ENCODE measurements around the gene GNG5.
"Not testable (repeated sequence)": the region's sequence is repeated elsewhere in the genome, so short reads cannot be mapped to it uniquely, and the experiment has no call there.

Gene GNG5

DNA sequence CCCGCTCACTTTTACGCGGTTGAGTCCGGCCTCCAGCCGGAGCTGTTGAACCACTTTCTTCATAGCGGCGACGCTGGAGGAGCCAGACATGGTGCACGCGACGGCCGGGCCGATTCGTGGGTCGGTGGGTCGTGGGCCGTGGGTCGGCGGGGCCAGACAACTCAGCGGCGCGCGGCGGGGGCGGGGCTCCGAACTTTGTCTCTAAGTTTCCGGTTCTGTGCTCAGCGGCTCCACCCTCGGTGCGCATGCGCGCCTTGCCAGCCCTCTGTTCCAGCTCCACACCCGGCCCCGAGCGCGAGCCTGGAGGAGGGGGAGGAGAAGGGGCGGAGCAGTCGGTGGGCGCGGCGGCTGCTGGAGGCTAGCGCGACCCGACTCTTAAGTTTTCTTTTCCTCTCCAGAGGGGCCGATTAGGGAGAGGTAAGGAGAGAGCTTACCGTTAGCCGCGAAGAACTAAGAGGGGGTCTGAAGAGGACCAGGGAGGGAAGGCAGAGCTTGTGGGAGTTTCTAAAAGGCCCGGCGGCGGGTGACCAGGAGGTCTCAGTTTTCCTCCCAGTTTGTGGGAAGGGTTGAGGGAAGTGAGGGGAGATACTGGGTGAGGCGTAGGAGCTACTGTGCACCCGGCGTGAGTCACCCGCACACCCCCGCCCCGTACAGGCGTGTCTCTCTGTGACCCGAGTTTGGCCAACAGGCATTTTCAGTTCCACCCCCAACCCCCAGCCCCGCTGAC is at the start of gene GNG5, which contains the start of gene SPATA1:
TSS of gene GNG5 (minus strand) at position 580 of the 727 bp plus-strand sequence. CDS start at position 90, 490 bp downstream.
TSS of gene SPATA1 (plus strand) at position 385 of the 727 bp plus-strand sequence. CDS start 9,974 bp downstream, outside the sequence.
- peak; percentile 99 for DNase-seq

DNA sequence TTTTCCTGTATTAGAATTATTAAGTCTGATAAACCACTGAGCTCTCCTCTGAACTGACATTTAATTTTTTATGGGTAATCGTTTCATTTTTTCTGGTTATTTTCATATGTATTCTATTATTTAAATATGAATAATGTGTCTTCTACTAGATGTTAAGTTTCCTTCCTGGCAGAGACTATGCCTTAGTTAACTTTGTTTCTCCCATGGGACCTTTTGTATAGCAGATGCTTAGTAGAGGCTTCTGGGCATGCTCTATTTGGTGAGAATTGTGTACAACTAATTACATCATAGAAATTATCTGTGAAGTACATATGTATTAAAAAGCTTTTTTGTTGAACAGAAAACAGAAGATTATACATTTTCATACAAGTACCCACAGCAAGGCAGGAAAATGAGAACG is 44.4 kb upstream of the GNG5 start:
- DNase-seq: no peak

GRCh38 chr1:84541679-84542078 is 35.3 kb upstream of the GNG5 start:
- no peak for DNase-seq

GRCh38 chr1:84540759-84541158 is 34.4 kb upstream of the GNG5 start:
- DNase-seq: no peak

- DNase-seq: no peak
Observed at GRCh38 chr1:84539972-84540371, 33.6 kb upstream of the GNG5 start.

DNA sequence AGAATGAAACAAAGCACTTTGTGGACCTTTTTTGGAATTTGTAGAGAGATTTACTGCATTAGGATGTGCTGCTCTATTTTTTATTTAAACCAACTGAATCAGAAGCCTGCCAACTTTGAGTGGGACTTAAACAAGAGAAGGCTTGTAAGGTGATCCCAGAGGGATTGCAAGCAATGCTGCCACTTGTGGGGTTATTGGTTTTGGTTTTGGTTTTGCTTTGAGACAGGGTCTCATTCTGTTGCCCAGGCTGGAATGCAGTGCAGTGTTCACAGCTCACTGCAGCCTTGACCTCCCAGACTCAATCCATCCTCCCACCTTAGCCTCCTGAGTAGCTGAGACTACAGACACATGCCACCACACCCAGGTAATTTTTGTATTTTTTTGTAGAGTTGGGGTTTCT is 32.2 kb upstream of the GNG5 start:
- no peak for DNase-seq

- DNase-seq: no peak
Observed at GRCh38 chr1:84525779-84526178, 19.4 kb upstream of the GNG5 start.

DNA sequence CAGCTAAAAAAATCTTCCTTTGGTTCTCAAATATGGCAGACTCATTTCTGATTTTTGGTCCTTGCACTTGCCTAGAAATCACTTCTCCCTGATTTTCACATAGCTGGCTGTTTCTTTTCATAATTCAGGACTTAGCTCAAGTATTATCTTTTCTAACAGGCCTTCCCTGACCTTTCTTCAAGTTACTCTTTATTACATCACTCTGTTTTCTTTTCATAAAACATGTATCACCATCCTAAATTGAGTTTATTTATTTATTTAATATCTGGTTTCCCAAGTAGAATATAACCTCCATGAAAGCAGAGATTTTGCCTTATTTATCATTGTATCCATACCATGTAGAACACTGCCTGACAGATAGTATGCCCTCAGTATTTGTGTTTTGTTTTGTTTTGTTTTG is 18.2 kb upstream of the GNG5 start:
- DNase-seq: no peak

DNA sequence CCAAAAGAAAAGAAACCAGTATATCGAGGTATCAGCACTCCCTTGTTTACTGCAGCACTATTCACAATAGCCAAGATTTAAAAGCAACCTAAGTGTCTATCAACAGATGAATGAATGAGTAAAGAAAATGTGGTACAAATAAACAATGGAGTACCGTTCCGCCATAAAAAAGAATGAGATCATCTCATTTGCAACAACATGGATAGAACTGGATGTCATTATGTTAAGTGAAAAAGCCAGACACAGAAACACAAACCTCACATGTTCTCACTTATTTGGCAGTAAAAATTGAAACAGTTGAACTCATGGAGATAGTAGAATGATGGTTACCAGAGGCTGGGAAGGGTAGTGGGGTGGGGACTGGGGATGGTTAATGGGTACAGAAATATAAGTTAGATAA is 4.3 kb upstream of the GNG5 start:
- DNase-seq: no peak

- no peak for DNase-seq
Observed at GRCh38 chr1:84510165-84510564, 3.8 kb upstream of the GNG5 start.

DNA sequence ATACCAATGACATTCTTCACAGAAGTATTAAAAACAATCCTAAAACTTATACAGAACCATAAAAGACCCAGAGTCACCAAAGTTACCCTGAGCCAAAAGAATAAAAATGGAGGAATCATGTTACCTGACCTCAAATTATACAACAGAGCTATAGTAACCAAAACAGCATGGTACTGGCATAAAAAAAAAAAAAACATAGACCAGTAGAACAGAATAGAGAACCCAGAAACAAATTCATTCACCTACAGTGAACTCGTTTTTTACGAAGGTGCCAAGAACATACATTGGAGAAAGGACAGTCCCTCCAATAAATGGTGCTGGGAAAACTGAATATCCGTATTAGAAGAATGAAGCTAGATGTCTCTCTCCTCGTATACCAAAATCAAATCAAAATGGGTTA is 2.6 kb upstream of the GNG5 start:
- no peak for DNase-seq

GRCh38 chr1:84508510-84508909 is 2.1 kb upstream of the GNG5 start:
- no peak for DNase-seq

DNA sequence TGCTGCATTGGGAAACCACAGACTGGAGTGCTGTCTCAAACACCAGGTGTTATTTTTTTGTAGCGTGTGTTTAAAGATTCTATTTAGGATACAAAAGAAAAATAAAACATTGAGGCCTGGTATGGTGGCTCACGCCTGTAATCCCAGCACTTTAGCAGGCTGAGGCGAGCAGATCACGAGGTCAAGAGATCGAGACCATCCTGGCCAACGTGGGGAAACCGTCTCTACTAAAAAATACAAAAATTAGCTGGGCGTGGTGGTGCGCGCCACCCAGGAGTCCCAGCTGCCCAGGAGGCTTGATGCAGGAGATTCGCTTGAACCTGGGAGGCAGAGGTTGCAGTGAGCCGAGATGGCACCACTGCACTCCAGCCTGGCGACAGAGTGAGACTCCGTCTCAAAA is 1.5 kb upstream of the GNG5 start:
- DNase-seq: not testable (repeated sequence)

- DNase-seq: peak; percentile 58
Observed at GRCh38 chr1:84506729-84507453, 510 bp upstream of the GNG5 start.

GRCh38 chr1:84505493-84506001 is 834 bp downstream of the GNG5 start:
- DNase-seq: peak; percentile 92

GRCh38 chr1:84504580-84505492 is 1.5 kb downstream of the GNG5 start:
- DNase-seq: peak; percentile 66

DNA sequence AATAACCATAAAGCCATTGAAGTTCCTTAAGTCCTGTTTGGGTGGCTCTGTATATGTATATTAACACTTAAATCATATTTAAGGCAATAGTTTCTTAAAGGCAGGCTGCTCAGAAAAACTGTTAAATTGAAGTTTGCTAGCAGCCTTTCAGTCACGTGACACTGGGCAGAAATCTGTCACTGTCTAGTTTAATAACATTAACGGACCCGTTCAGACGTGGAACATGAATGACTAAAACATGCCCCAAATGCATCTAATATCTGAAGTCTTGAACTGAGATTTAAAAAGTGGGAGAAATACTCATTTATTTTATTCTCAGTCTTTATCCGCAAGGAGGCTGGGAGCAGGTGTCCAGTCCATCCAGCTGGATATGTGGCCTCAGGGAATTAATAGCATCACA is 3.5 kb downstream of the GNG5 start:
- no peak for DNase-seq

DNA sequence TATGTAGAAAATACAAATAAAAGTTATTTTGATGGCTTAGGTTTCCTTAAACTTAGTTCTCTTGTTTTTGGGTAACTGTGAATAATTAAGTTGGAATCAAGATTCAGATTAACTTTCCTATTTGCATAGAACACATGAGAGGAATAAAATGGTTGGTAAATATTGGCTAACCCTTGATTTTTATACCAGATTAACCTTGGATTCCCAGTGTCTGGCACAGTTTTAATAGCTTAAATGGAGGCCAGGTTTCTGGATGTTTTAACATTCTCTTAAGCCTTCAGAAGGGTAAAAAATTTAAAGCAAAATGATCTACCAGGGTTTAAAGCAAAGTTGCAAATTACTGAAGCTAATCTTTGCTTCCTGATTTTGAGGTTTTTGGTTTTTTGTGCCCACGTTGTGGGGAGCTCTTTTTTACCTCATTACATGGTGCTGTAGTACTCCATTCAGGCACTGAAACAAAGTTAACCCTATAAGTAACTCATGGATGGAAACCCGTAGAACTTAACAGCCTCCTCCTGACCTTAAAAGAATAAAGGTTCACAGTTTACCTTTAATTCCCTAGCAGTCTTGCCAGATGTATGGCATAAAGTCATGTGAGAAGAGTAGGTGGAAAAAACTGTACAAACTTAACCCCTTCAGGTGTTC is 8.6 kb downstream of the GNG5 start:
- no peak for DNase-seq

GRCh38 chr1:84496498-84496897 is 9.9 kb downstream of the GNG5 start:
- DNase-seq: no peak

DNA sequence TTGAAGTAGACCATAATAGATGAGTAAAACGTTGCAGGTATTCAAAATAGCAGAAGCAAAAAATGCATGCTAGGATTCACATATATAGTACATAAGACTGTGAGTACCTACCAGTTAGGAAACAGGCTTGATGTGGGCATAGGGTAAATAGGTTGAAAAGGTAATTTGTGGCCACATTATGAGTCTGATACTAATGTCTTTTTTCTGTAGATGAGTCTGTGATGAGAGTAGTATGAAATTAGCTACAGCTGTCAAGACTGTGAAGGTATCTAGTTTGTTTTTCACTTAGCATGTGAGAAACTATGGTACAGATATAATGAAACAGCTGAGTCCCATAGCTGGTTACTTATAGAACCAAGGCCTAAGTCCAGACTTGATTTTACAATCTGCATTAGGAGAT is 12.6 kb downstream of the GNG5 start:
- no peak for DNase-seq

- no peak for DNase-seq
Observed at GRCh38 chr1:84492726-84493125, 13.7 kb downstream of the GNG5 start.

DNA sequence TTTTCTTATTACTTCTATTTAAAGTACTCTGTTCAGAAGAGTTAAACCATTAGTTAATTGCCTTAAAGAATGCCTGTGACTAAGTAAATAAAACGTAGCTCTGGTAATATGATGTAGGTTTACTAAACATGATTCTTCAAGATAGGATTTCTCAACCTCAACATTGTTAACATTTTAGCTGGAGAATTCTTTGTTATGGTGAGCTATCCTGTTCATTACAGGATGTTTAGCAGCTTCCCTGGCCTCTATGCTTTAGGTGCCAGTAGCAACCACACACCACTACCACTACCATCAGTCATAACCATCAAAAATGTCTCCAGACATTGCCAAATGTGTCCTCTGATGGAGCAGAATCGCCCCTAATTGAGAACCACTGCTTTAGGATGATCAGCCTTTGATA is 16.6 kb downstream of the GNG5 start:
- no peak for DNase-seq

DNA sequence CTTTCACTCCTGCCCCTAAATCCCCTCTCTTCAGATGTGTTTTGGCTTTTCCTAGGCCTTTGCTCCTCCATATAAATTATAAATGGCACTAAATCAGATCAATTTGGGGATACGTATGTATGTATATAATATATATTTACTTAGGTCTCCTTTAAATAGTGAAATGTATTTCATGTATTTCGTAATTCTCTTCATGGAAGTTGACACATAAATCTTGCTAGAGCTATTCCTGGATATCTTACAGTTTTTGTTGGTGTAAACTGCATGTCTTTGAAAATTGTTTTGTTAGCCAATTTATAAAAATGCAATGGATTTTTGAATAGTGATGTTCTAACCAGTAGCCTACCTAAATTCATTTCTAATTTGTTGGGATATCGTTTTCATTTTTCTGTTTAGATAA is 18.3 kb downstream of the GNG5 start:
- no peak for DNase-seq

Measured in NCI-H510A treated with DMSO at 0.1 percent for 48 hours (cell line).